H9 (cell line): ENCODE results near the gene STX7. TPM values are rescaled to one million over a fixed set of nuclear protein-coding genes. Genes with fewer than 3 reads are reported as not detected.

Experiments
- DNase-seq: peaks from one replicate; pipeline ENCODE4 v3.0.0-alpha.2; 2017
- H2AFZ ChIP-seq: one replicate; pipeline ENCODE4 v1.6.1; 2013; ENCODE audit warnings: mild to moderate bottlenecking, low read length, control low read depth, moderate library complexity
- H2AK5ac ChIP-seq: 2 replicates; pipeline ENCODE4 v1.6.1; 2013; ENCODE audit warnings: low read length, control low read depth, mixed read lengths; ENCODE audit not compliant: insufficient read length
- H2BK120ac ChIP-seq: one replicate; pipeline ENCODE4 v1.6.1; 2013; ENCODE audit warnings: low read depth, mild to moderate bottlenecking, low read length, control low read depth, inconsistent platforms; ENCODE audit not compliant: poor library complexity, severe bottlenecking
- H2BK12ac ChIP-seq: 2 replicates; pipeline ENCODE4 v1.6.1; 2013; ENCODE audit warnings: low read length, control low read depth, mixed read lengths, low read depth; ENCODE audit not compliant: insufficient read length
- H2BK15ac ChIP-seq: 2 replicates; pipeline ENCODE4 v1.6.1; 2013; ENCODE audit warnings: low read depth, low read length, control low read depth
- H2BK20ac ChIP-seq: one replicate; pipeline ENCODE4 v1.6.1; 2013; ENCODE audit warnings: low read depth, mild to moderate bottlenecking, low read length, control low read depth, inconsistent platforms; ENCODE audit not compliant: poor library complexity, severe bottlenecking
- H2BK5ac ChIP-seq: 2 replicates; pipeline ENCODE4 v1.6.1; 2013; ENCODE audit warnings: low read length, control low read depth, mixed read lengths; ENCODE audit not compliant: insufficient read length
- H3K14ac ChIP-seq: 2 replicates; pipeline ENCODE4 v1.6.1; 2013; ENCODE audit warnings: low read length, control low read depth; ENCODE audit not compliant: insufficient read depth
- H3K18ac ChIP-seq: 2 replicates; pipeline ENCODE4 v1.6.1; 2013; ENCODE audit warnings: low read depth, mild to moderate bottlenecking, mixed read lengths, low read length, control low read depth; ENCODE audit not compliant: insufficient read length
- H3K23ac ChIP-seq: 2 replicates; pipeline ENCODE4 v1.6.1; 2013; ENCODE audit warnings: low read length, control low read depth, mixed read lengths, low read depth; ENCODE audit not compliant: insufficient read length
- H3K23me2 ChIP-seq: 2 replicates; pipeline ENCODE4 v1.6.1; 2013; ENCODE audit warnings: low read depth, mild to moderate bottlenecking, mixed read lengths, low read length, control low read depth; ENCODE audit not compliant: insufficient read length, poor library complexity, severe bottlenecking
- H3K27ac ChIP-seq: 2 replicates; pipeline ENCODE4 v1.5.1; 2013; ENCODE audit warnings: low read length, control low read depth, mixed read lengths, low read depth; ENCODE audit not compliant: insufficient read length
- H3K27me3 ChIP-seq: 2 replicates; pipeline ENCODE4 v1.6.1; 2013; ENCODE audit warnings: low read length, control low read depth, inconsistent platforms; ENCODE audit not compliant: insufficient read depth
- H3K4ac ChIP-seq: 2 replicates; pipeline ENCODE4 v1.6.1; 2013; ENCODE audit warnings: low read depth, mild to moderate bottlenecking, control low read depth, inconsistent platforms, low read length, moderate library complexity
- H3K4me1 ChIP-seq: 2 replicates; pipeline ENCODE4 v1.6.1; 2013; ENCODE audit warnings: low read length, control low read depth, inconsistent platforms; ENCODE audit not compliant: insufficient read depth
- H3K4me2 ChIP-seq: 2 replicates; pipeline ENCODE4 v1.6.1; 2013; ENCODE audit warnings: low read length, control low read depth, mixed read lengths; ENCODE audit not compliant: insufficient read length, insufficient read depth
- H3K56ac ChIP-seq: 2 replicates; pipeline ENCODE4 v1.6.1; 2013; ENCODE audit warnings: low read depth, mild to moderate bottlenecking, mixed read lengths, low read length, control low read depth; ENCODE audit not compliant: insufficient read length
- H3K79me1 ChIP-seq: 2 replicates; pipeline ENCODE4 v1.6.1; 2013; ENCODE audit warnings: low read depth, mild to moderate bottlenecking, moderate library complexity, low read length, control low read depth, inconsistent platforms; ENCODE audit not compliant: insufficient read depth, poor library complexity, severe bottlenecking
- H3K79me2 ChIP-seq: 2 replicates; pipeline ENCODE4 v1.6.1; 2013; ENCODE audit warnings: low read length, control low read depth, inconsistent platforms; ENCODE audit not compliant: insufficient read depth
- H3K9ac ChIP-seq: 2 replicates; pipeline ENCODE4 v1.6.1; 2013; ENCODE audit warnings: low read length, control low read depth, mixed read lengths; ENCODE audit not compliant: insufficient read length; ENCODE audit errors: extremely low read depth
- H3K9me3 ChIP-seq: one replicate; pipeline ENCODE4 v1.6.1; 2013; ENCODE audit warnings: low read depth, low read length, inconsistent platforms; ENCODE audit not compliant: control insufficient read depth
- H3T11ph ChIP-seq: one replicate; pipeline ENCODE4 v1.6.1; 2013; ENCODE audit warnings: mild to moderate bottlenecking, low read length, control low read depth, inconsistent platforms
- H4K20me1 ChIP-seq: one replicate; pipeline ENCODE4 v1.6.1; 2013; ENCODE audit not compliant: control insufficient read depth, insufficient read length, insufficient read depth
- H4K5ac ChIP-seq: 2 replicates; pipeline ENCODE4 v1.6.1; 2013; ENCODE audit warnings: low read depth, mild to moderate bottlenecking, mixed read lengths, low read length, control low read depth; ENCODE audit not compliant: insufficient read length
- H4K8ac ChIP-seq: replicated peaks from 2 replicates; pipeline ENCODE4 v1.6.1; 2013; ENCODE audit warnings: low read length, control low read depth, mixed read lengths, low read depth; ENCODE audit not compliant: insufficient read length
- H4K91ac ChIP-seq: 2 replicates; pipeline ENCODE4 v1.6.1; 2013; ENCODE audit warnings: low read depth, mild to moderate bottlenecking, moderate library complexity, mixed read lengths, low read length, control low read depth; ENCODE audit not compliant: insufficient read length
- H3K27ac Mint-ChIP-seq, 3 experiments: 2 replicates in 2 of 3; 3 replicates in 1 of 3; pipeline ENCODE4 v1.8.0; 2020 to 2021; ENCODE audit warnings: mixed read lengths in 3 of 3, mild to moderate bottlenecking in 1 of 3, moderate library complexity in 1 of 3
- H3K27me3 Mint-ChIP-seq: 2 replicates; pipeline ENCODE4 v1.8.0; 2021; ENCODE audit warnings: low read depth, mild to moderate bottlenecking, moderate library complexity, mixed read lengths
- H3K36me3 Mint-ChIP-seq, 3 experiments: 2 replicates in 2 of 3; 3 replicates in 1 of 3; pipeline ENCODE4 v1.8.0; 2020 to 2021; ENCODE audit warnings: low read depth in 3 of 3, mixed read lengths in 3 of 3; ENCODE audit not compliant: insufficient read depth in 1 of 3
- H3K4me1 Mint-ChIP-seq, 2 experiments: 2 replicates each; pipeline ENCODE4 v1.8.0; 2020; ENCODE audit warnings: mixed read lengths in 2 of 2
- H3K4me3 Mint-ChIP-seq, 2 experiments: 2 replicates in 1 of 2; 3 replicates in 1 of 2; pipeline ENCODE4 v1.8.0; 2020 to 2021; ENCODE audit warnings: mild to moderate bottlenecking in 2 of 2, mixed read lengths in 2 of 2, moderate library complexity in 1 of 2
- H3K9me3 Mint-ChIP-seq, 2 experiments: 2 replicates in 1 of 2; 3 replicates in 1 of 2; pipeline ENCODE4 v1.8.0; 2020; ENCODE audit warnings: mild to moderate bottlenecking in 2 of 2, mixed read lengths in 2 of 2, moderate library complexity in 1 of 2
- WGBS: extraction: QIAGEN DNeasy Blood & Tissue Kit; methylation state at CpG from one replicate; pipeline ENCODE4 v1.1.7; 2013; ENCODE audit warnings: missing lambda C conversion rate, low lambda C conversion rate, mixed read lengths; ENCODE audit not compliant: insufficient read length; ENCODE audit errors: extremely low coverage; 5-methylcytosine and 5-hydroxymethylcytosine counted together
- total RNA-seq: library from RNA; stranded (reverse); gene quantifications from 2 replicates; pipeline ENCODE4 v1.2.1, GENCODE V29; 2021
- TF ChIP-seq, protein P1 (sequence below): fragments of 200-600 bp; sonication (generic); conservative IDR thresholded peaks from 3 replicates; pipeline ENCODE4 v1.8.0; 2021; ENCODE audit warnings: antibody characterized with exemption, mild to moderate bottlenecking

The STX7 gene
- total RNA-seq, 1 experiment from 2014 or later: 30.0 TPM

GRCh38 chr6:132418235-132418965 lies 94.5 kb downstream of the STX7 start:
- Histone ChIP-seq H3K14ac (no peak overlapping the region), H3K79me2 (no peaks in the 10 kb centered on the region), H3K56ac (no peak overlapping the region), H3K27me3 (no peaks in the 10 kb centered on the region), H2BK20ac (no peak overlapping the region), H3K23me2 (no peaks in the 10 kb centered on the region), H2BK12ac (no peak overlapping the region), H4K8ac (no peak overlapping the region), H2AK5ac (no peak overlapping the region), H3T11ph (no peak overlapping the region), H2AFZ (no peak overlapping the region), H3K23ac (no peak overlapping the region), H4K20me1 (no peaks in the 10 kb centered on the region), H3K27ac (no peak overlapping the region), H2BK5ac (no peak overlapping the region), H4K91ac (no peak overlapping the region), H3K79me1 (no peaks in the 10 kb centered on the region), H3K18ac (no peak overlapping the region), H3K4me2 (no peak overlapping the region), H3K4ac (no peak overlapping the region), H4K5ac (no peak overlapping the region), H2BK120ac (no peak overlapping the region), H3K4me1 (no peaks in the 10 kb centered on the region), H2BK15ac (no peak overlapping the region), H3K9me3 (peaks cover 4% of the 10 kb centered on the region), H3K9ac (no peak overlapping the region)
- no peak for DNase-seq
- Mint-ChIP-seq H3K27me3 (no peaks in the 10 kb centered on the region; the same call in 1 of the 2 replicates), H3K27ac (no peak overlapping the region), H3K36me3 (peaks cover 1 to 12% (median 5%) of the 10 kb centered on the region in 3 experiments; a peak in 3 of 7 replicates), H3K9me3 (peaks cover 12 to 24% of the 10 kb centered on the region in 2 experiments; a peak in 4 of 5 replicates), H3K4me3 (no peak overlapping the region), H3K4me1 (no peaks in the 10 kb centered on the region)
- no CpG with 5 or more reads among the region's 6 CpGs for WGBS
- TF ChIP-seq, protein P1, sequence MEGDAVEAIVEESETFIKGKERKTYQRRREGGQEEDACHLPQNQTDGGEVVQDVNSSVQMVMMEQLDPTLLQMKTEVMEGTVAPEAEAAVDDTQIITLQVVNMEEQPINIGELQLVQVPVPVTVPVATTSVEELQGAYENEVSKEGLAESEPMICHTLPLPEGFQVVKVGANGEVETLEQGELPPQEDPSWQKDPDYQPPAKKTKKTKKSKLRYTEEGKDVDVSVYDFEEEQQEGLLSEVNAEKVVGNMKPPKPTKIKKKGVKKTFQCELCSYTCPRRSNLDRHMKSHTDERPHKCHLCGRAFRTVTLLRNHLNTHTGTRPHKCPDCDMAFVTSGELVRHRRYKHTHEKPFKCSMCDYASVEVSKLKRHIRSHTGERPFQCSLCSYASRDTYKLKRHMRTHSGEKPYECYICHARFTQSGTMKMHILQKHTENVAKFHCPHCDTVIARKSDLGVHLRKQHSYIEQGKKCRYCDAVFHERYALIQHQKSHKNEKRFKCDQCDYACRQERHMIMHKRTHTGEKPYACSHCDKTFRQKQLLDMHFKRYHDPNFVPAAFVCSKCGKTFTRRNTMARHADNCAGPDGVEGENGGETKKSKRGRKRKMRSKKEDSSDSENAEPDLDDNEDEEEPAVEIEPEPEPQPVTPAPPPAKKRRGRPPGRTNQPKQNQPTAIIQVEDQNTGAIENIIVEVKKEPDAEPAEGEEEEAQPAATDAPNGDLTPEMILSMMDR: no peak
